HepG2 (cell line): Measurements from ENCODE around the gene MYO1C. TPM values are rescaled to one million over a fixed set of nuclear protein-coding genes. Genes with fewer than 3 reads are reported as not detected.

Experiments used
- AGO2 ChIP-seq: fragments of 200-400 bp; formaldehyde crosslinking; optimal IDR thresholded peaks from 2 replicates; pipeline ENCODE3; 2017; ENCODE audit warnings: mild to moderate bottlenecking, low read depth, low read length, moderate library complexity
- ETV5 ChIP-seq: IDR thresholded peaks from 2 replicates; pipeline ENCODE4 v1.6.1; 2018; ENCODE audit warnings: missing biosample characterization, missing genetic modification reagents, inconsistent platforms, borderline replicate concordance
- GABPB1 ChIP-seq: IDR thresholded peaks from 2 replicates; pipeline ENCODE4 v1.6.1; 2016; ENCODE audit warnings: mild to moderate bottlenecking, missing genetic modification reagents, moderate library complexity, missing compliant biosample characterization
- GLI4 ChIP-seq: sonication (generic); formaldehyde crosslinking; IDR thresholded peaks from 2 replicates; pipeline ENCODE4 v1.5.1; 2020; ENCODE audit warnings: missing genetic modification reagents, mild to moderate bottlenecking, moderate library complexity, borderline replicate concordance
- HNRNPL ChIP-seq: fragments of 200-400 bp; formaldehyde crosslinking; IDR thresholded peaks from 2 replicates; pipeline ENCODE4 v1.6.1; 2017; ENCODE audit warnings: mild to moderate bottlenecking, low read depth, low read length
- HOXA3 ChIP-seq: sonication (generic); formaldehyde crosslinking; IDR thresholded peaks from 2 replicates; pipeline ENCODE4 v1.5.0; 2020; ENCODE audit warnings: missing genetic modification reagents
- HOXA5 ChIP-seq: sonication (generic); formaldehyde crosslinking; IDR thresholded peaks from 2 replicates; pipeline ENCODE4 v1.4.0; 2020; ENCODE audit warnings: missing genetic modification reagents
- ISX ChIP-seq: sonication (generic); formaldehyde crosslinking; conservative IDR thresholded peaks from 2 replicates; pipeline ENCODE4 v1.5.0; 2020; ENCODE audit warnings: missing genetic modification reagents
- KLF11 ChIP-seq: IDR thresholded peaks from 2 replicates; pipeline ENCODE4 v1.6.1; 2016; ENCODE audit warnings: missing compliant biosample characterization
- KMT2B ChIP-seq: IDR thresholded peaks from 2 replicates; pipeline ENCODE4 v1.6.1; 2016; ENCODE audit warnings: missing genetic modification reagents, missing compliant biosample characterization
- MAFG ChIP-seq: sonication (generic); formaldehyde crosslinking; IDR thresholded peaks from 2 replicates; pipeline ENCODE4 v1.5.1; 2020; ENCODE audit warnings: mild to moderate bottlenecking, missing genetic modification reagents
- PHF20 ChIP-seq: sonication (generic); formaldehyde crosslinking; IDR thresholded peaks from 2 replicates; pipeline ENCODE4 v1.5.0; 2020; ENCODE audit warnings: mild to moderate bottlenecking, missing genetic modification reagents
- POLR2A ChIP-seq, 2 experiments: IDR thresholded peaks; 2 replicates each; pipeline ENCODE4 v1.6.1; 2011; ENCODE audit warnings: low read depth in 2 of 2, low read length in 2 of 2, mild to moderate bottlenecking in 1 of 2, moderate library complexity in 1 of 2; ENCODE audit not compliant: insufficient read depth in 1 of 2
- RAD21 ChIP-seq: fragments of 450-650 bp; formaldehyde crosslinking; IDR thresholded peaks from 2 replicates; pipeline ENCODE4 v1.5.0; 2020; ENCODE audit warnings: mild to moderate bottlenecking
- SRSF1 ChIP-seq: fragments of 200-400 bp; formaldehyde crosslinking; optimal IDR thresholded peaks from 2 replicates; pipeline ENCODE3; 2017; ENCODE audit warnings: mild to moderate bottlenecking, low read depth, low read length, moderate library complexity
- ZBTB2 ChIP-seq: sonication (generic); formaldehyde crosslinking; IDR thresholded peaks from 2 replicates; pipeline ENCODE4 v1.8.0; 2022; ENCODE audit warnings: low read depth, missing genetic modification reagents
- ZNF281 ChIP-seq: sonication (generic); formaldehyde crosslinking; IDR thresholded peaks from 2 replicates; pipeline ENCODE4 v1.4.0; 2020; ENCODE audit warnings: missing genetic modification reagents, borderline replicate concordance
- ZSCAN29 ChIP-seq: sonication (generic); formaldehyde crosslinking; conservative IDR thresholded peaks from 2 replicates; pipeline ENCODE4 v1.4.0; 2020; ENCODE audit warnings: mild to moderate bottlenecking, missing genetic modification reagents
- polyA plus RNA-seq, 8 experiments: library from polyadenylated mRNA; depleted of rRNA in 3 of 8; stranded (reverse) in 7 of 8; unstranded in 1 of 8; fragments of >200 nt; fragmentation: Illumina TruSeq in 4 of 8; extraction: Trizol in 4 of 8; gene quantifications; 2 replicates each; pipeline versions ENCODE4 v1.2.1 to v1.2.3, GENCODE V29; 2011 to 2016; ENCODE audit warnings: low read depth in 4 of 8, missing spikeins in 1 of 8, mixed read lengths in 1 of 8; ENCODE audit not compliant: insufficient read depth in 1 of 8
- total RNA-seq, 5 experiments: library from RNA; depleted of rRNA; stranded (reverse); fragments of >200 nt; fragmentation: Illumina TruSeq; extraction: Trizol; gene quantifications; 2 replicates each; pipeline ENCODE4 v1.2.3, GENCODE V29; 2016; ENCODE audit warnings: low read depth in 1 of 5
- TF ChIP-seq, protein P1 (sequence below): sonication (generic); formaldehyde crosslinking; IDR thresholded peaks from 2 replicates; pipeline ENCODE4 v1.4.0; 2020; ENCODE audit warnings: mild to moderate bottlenecking, low read depth, missing genetic modification reagents
- TF ChIP-seq, protein P2 (sequence below): sonication (generic); formaldehyde crosslinking; IDR thresholded peaks from 2 replicates; pipeline ENCODE4 v1.9.0; 2021; ENCODE audit warnings: missing genetic modification reagents, mild to moderate bottlenecking, borderline replicate concordance
- TF ChIP-seq, protein P3 (sequence below): sonication (generic); formaldehyde crosslinking; IDR thresholded peaks from 2 replicates; pipeline ENCODE4 v1.8.1; 2023; ENCODE audit warnings: mild to moderate bottlenecking, missing genetic modification reagents, borderline replicate concordance

Gene MYO1C
- total and polyA plus RNA-seq, 2 of the 13 experiments (the other 11 are each of a cell fraction or from before 2014, with no cell fraction given): 22.7 to 40.8 TPM

GRCh38 chr17:1485423-1486376 is 6.8 kb downstream of the MYO1C start (continued):
- TF ChIP-seq HOXA3 (CRISPR knock-in tag) (peak; percentile 62), SRSF1 (peak; percentile 11), GABPB1 (CRISPR knock-in tag) (peak; percentile 75), MAFG (CRISPR knock-in tag) (no peak), KMT2B (no peak), PHF20 (CRISPR knock-in tag) (peak; percentile 26; the same call in 1 of the 2 replicates), ZSCAN29 (CRISPR knock-in tag) (peak; percentile 100), HOXA5 (no peak), POLR2A (IDR thresholded peaks at IDR 0.05; ENCODE audit: insufficient read depth in 1 of 2, low read depth in 2 of 2, low read length in 2 of 2) (0 out of 4 replicates have a peak, but pooled peaks of 1 of the 2 experiments have one; percentile 14), ZNF281 (CRISPR knock-in tag) (0 out of 2 replicates have a peak, but pooled peaks have one; percentile 18), ETV5 (CRISPR knock-in tag) (peak; percentile 54), ISX (CRISPR knock-in tag) (no peak), GLI4 (CRISPR knock-in tag) (no peak), RAD21 (CRISPR knock-in tag) (0 out of 2 replicates have a peak, but pooled peaks have one; percentile 11), KLF11 (no peak), ZBTB2 (CRISPR knock-in tag) (0 out of 2 replicates have a peak, but pooled peaks have one; percentile 30), AGO2 (peak; percentile 59), HNRNPL (0 out of 2 replicates have a peak, but pooled peaks have one; percentile 38)
- TF ChIP-seq, protein P1, sequence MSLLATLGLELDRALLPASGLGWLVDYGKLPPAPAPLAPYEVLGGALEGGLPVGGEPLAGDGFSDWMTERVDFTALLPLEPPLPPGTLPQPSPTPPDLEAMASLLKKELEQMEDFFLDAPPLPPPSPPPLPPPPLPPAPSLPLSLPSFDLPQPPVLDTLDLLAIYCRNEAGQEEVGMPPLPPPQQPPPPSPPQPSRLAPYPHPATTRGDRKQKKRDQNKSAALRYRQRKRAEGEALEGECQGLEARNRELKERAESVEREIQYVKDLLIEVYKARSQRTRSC: no peak
- TF ChIP-seq, protein P2, sequence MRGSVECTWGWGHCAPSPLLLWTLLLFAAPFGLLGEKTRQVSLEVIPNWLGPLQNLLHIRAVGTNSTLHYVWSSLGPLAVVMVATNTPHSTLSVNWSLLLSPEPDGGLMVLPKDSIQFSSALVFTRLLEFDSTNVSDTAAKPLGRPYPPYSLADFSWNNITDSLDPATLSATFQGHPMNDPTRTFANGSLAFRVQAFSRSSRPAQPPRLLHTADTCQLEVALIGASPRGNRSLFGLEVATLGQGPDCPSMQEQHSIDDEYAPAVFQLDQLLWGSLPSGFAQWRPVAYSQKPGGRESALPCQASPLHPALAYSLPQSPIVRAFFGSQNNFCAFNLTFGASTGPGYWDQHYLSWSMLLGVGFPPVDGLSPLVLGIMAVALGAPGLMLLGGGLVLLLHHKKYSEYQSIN: no peak
- TF ChIP-seq, protein P3, sequence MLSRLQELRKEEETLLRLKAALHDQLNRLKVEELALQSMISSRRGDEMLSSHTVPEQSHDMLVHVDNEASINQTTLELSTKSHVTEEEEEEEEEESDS: no peak
